Measurements from ENCODE around the gene CFAP410.
"Not testable (repeated sequence)": the region's sequence is repeated elsewhere in the genome, so short reads cannot be mapped to it uniquely, and the experiment has no call there.

Gene CFAP410

GRCh38 chr21:44315691-44316203 lies 23.4 kb downstream of the CFAP410 start:
- no peak for DNase-seq

GRCh38 chr21:44314561-44314960 lies 24.6 kb downstream of the CFAP410 start:
- no peak for DNase-seq

GRCh38 chr21:44314128-44314527 lies 25.1 kb downstream of the CFAP410 start:
- no peak for DNase-seq

- no peak for DNase-seq
Measured at GRCh38 chr21:44313451-44313850, 25.7 kb downstream of the CFAP410 start.

- no peak for DNase-seq
Measured at GRCh38 chr21:44312716-44313115, 26.5 kb downstream of the CFAP410 start.

GRCh38 chr21:44312089-44312488 lies 27.1 kb downstream of the CFAP410 start:
- DNase-seq, result no peak

GRCh38 chr21:44310628-44311507 lies 28.3 kb downstream of the CFAP410 start:
- no peak for DNase-seq

- DNase-seq, result no peak
Measured at GRCh38 chr21:44306936-44307704, 32.1 kb downstream of the CFAP410 start.

- DNase-seq, result no peak
Measured at GRCh38 chr21:44305691-44306090, 33.5 kb downstream of the CFAP410 start.

- no peak for DNase-seq
Measured at GRCh38 chr21:44304877-44305293, 34.3 kb downstream of the CFAP410 start.

GRCh38 chr21:44304011-44304616 lies 35.1 kb downstream of the CFAP410 start:
- no peak for DNase-seq

GRCh38 chr21:44303490-44303981 lies 35.7 kb downstream of the CFAP410 start:
- no peak for DNase-seq

GRCh38 chr21:44302573-44303401 lies 36.4 kb downstream of the CFAP410 start:
- DNase-seq, result not testable (repeated sequence)

GRCh38 chr21:44301961-44302406 lies 37.2 kb downstream of the CFAP410 start:
- DNase-seq, result no peak

GRCh38 chr21:44301141-44301540 lies 38.0 kb downstream of the CFAP410 start:
- no peak for DNase-seq

GRCh38 chr21:44300262-44300959 lies 38.8 kb downstream of the CFAP410 start:
- DNase-seq, result peak; percentile 14

- peak; percentile 57 for DNase-seq
Measured at GRCh38 chr21:44299458-44300261, 39.5 kb downstream of the CFAP410 start, which contains the start of gene PFKL. PFKL (plus strand) TSS chr21:44300053; CDS start chr21:44300106, 53 bp downstream.

- no peak for DNase-seq
Measured at GRCh38 chr21:44299085-44299457, 40.1 kb downstream of the CFAP410 start.

GRCh38 chr21:44298301-44298700 lies 40.9 kb downstream of the CFAP410 start:
- DNase-seq, result no peak

GRCh38 chr21:44297525-44298290 lies 41.5 kb downstream of the CFAP410 start:
- peak; percentile 79 for DNase-seq

Measured in DMS79 treated with DMSO at 0.1 percent for 48 hours (cell line).